Activated CD8-positive, alpha-beta memory T cell treated with anti-CD3 and anti-CD28 coated beads for 24 hours (primary cell): ENCODE data around the gene TTLL5.
"Not testable (repeated sequence)": the region's sequence is repeated elsewhere in the genome, so short reads cannot be mapped to it uniquely, and the experiment has no call there.

Source experiments
- DNase-seq: peaks from one replicate; pipeline ENCODE4 v3.0.0-alpha.2; 2020

Gene TTLL5

GRCh38 chr14:75920421-75920820 lies 259.4 kb downstream of the TTLL5 start:
- not testable (repeated sequence) for DNase-seq

GRCh38 chr14:75925141-75925840 lies 264.2 kb downstream of the TTLL5 start:
- DNase-seq = not testable (repeated sequence)

- DNase-seq = no peak
Measured at GRCh38 chr14:75926431-75927115, 265.5 kb downstream of the TTLL5 start.

DNA sequence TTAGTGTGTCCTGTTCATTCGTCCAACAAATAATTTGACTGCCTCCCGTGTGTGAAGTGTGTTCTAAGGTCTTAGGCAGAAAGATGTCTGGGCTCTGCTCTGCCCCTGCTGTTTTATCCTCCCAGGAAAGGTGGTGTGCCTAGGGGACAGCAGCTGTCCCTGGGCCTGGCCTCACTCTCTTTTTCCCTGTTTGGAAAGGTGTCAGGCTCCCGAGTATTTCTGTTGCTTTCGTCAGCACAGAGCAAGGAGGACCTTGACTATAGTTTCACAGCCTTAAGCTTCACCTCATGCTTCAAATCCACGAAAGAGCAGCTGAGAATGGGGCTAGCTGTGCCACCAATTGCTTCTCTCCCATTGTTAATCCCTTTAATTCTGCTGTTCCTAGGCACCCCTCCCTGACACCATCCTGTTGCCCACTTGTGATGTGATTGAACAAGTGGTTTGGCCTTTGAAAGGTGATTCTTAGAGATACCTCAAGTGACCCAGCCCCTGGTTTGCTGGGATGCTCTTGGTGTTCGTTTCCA lies 266.6 kb downstream of the TTLL5 start:
- no peak for DNase-seq

DNA sequence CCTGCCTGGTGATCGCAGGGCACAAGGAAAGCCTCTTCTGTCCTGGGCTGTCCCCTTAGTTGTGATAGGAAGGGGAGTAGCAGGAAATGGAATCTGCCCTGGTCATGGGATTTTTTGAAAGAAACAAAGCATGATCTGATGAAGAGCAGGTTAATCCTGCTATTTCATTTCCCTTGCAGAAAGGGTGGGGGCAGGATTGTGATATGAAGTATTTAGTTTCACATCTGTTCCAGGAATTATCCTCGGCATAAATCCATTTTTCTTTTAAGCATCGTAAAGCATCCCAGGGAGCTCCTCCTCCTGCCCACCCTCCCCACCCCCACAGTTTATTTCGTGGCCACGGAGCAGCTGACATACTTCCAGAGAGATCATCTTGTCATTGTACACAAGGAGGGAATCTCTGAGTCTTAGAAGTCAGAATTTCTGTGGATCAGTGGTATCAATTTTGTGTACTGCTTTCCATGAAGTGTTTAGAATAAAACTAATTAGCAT lies 267.7 kb downstream of the TTLL5 start:
- no peak for DNase-seq

DNA sequence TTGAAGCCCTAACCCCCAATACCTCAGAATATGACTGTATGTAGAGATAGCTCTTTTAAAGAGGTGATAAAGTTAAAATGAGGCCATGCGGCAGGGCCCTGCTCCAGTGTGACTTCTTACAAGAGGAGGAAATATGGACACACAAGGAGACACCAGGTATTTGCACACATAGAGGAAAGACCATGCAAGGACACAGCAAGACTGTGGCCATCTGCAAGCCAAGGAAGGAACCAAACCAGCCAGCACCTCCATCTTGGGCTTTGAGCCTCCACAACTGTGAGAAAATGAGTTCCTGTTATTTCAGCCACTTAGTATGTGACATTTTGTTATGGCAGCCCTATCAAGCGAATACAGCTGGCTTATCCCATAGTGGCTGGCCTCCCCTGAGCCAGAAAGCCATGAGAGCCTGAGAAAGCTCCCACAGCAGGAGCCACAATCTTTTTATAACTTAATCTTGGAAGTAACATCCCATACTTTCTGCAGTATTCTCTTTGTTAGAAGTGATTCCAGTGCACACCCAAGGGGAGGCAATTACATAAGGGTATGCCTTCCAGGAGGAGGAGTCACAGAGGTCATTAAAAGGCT lies 272.8 kb downstream of the TTLL5 start:
- no peak for DNase-seq

- DNase-seq = no peak
Measured at GRCh38 chr14:75934998-75935628, 274.1 kb downstream of the TTLL5 start.

- no peak for DNase-seq
Measured at GRCh38 chr14:75939200-75939599, 278.2 kb downstream of the TTLL5 start.

DNA sequence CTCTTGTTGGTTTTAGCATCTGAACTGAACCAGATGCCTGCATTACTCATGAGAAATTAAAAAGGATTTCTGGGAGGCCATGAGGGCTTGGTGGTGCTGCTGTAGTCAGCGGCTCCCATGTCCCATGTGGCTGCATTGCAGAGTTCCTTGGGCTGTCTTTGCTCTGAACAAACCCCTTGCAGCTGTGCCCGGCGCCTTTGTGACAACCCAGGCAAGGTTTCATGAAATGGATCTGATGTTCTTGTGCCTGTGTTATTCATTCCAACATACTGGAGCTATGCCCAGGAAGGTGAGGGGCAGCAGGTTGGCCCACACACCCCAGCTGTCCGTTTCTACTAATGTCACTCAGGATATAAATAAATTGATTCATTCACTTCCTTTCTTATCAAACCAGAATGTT lies 280.0 kb downstream of the TTLL5 start:
- DNase-seq = no peak

DNA sequence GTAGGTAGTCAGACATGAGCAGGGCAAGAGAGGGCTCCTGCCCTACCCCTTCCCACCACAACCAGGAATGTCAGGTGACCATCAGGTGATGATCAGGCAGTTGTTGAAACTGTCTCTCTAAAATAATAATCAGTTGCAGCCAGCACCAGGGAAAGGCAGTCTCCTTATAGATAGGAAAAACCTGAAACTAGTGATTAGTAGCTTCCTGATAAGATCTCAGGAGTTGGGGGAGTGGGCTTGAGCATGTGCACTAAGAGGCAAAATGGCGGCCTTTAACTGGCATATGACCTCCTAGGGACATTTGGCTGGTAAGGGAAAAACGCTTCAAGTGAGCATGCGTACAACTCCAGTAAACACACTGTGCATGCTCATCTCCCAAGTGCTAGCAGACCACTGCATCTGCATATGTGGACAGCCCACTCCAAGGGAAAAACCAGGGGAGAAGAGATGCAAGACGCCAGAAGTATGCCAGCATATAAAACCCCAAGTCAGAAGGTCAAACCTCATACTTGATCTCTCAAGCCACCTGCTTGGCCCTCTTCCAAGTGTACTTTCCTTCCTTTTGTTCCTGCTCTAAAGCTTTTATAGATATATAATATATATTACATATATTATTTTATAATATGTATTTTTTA lies 283.7 kb downstream of the TTLL5 start:
- no peak for DNase-seq

GRCh38 chr14:75946785-75947184 lies 285.7 kb downstream of the TTLL5 start:
- DNase-seq = no peak

DNA sequence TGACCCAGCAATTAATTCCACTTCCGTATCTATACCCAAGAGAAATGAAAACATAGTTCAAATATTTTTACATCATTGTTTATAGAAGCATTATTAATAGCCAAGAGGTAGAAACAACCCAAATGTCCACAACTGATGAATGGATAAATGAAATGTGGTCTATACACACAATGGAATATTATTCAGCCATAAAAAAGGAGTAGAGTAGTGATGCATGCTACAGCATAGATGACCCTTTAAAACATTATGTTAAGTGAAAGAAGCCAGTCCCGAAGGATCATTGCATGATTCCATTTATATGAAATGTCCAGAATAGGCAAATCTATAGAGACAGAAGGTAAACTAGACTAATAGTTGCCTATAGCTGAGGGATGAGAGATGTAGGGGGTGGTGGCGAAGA lies 291.4 kb downstream of the TTLL5 start:
- no peak for DNase-seq

GRCh38 chr14:75959031-75959430 lies 298.0 kb downstream of the TTLL5 start:
- DNase-seq = peak; percentile 40

DNA sequence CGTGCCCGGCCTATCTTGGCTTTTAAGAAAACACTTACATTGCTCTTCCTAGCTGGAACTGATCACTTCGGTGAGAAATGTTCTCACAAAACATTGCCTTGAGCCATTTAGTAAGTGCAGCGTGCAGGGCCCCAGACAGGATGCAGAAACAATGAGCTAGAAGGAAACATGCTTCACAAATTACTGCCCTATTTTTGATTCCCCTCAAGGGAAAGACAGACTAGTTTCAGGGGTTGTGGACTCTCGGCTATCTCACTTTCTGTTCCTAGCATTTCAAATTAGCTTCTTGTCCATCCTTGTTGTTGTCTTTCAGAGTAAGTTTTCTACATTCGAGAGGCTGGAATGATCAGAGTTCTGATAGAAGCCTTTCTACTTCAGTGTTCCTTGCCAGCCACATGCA lies 299.2 kb downstream of the TTLL5 start:
- DNase-seq = peak; percentile 3

DNA sequence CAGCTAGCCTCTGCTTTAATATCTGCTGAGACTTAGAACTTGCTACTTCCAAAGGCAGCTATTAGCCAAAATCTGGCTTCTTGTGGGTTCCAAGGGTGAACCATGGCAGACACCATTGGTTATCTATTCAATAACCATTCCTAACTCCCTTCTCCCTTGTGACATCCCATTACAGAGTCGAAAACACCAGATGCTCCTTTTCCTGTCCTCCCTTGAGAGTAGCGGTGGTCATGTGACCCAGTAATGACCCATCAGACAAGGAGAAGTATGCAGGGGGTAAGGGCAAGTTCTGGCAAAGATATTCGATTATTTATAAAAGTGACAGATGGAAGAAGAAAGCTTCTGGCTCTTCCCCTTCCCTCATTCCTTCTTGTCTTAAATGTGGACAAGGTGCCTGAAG lies 300.6 kb downstream of the TTLL5 start:
- DNase-seq = peak; percentile 9

- DNase-seq = no peak
Measured at GRCh38 chr14:75967866-75968265, 306.8 kb downstream of the TTLL5 start.

DNA sequence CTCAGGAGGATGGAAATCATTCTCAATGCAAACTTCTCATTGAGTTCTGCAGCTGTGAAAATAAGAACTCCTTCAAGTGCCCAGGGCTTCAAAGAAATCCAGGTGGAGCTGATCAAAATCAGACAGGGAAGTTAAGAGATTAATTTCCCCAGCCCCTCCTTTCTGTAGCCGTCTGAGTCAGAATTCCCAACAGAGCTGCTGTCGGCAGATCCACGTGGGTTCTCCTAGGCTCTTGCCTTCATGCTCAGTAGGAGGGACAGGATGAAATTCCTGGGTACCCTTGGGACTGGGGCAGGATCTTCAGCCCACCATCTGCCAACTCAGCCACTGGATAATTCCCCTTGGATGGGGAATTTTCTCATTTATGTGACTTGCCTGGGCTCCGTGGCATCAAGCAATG lies 307.4 kb downstream of the TTLL5 start:
- no peak for DNase-seq

DNA sequence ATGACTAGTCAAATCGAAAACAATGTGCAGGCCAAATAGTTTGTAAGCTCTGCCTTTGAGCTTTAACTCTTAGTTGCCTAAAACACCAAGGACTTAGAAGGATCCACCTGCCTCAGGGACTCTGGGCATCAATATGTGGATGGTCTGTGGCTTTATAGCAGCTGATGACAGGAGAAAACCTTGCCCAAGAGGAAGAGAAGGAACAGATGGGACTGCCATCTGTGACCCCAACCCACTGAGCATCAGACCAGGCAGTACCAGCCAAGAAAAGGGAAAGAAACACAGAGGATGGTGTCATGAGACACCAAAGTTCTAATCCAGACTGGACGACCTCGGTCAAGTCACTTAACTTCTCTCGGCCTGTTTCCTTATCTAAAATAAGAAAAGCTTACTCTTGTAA lies 308.1 kb downstream of the TTLL5 start:
- DNase-seq = no peak

DNA sequence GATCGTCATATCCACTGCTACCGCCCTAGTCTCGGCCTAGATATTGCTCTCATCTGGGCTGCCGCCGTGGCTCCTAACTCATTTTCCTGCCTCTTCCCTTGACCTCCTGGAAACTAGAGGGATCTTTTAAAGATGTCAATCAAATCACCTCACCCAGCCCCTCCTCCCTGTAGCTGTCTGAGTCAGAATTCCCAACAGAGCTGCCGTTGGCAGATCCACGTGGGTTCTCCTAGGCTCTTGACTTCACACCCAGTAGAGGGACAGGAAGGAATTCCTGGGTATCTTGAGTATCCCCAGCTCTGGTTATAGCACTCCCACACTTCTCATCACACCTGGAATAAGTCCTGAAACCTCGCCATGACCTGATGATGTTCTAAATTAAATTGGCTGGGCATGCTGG lies 308.8 kb downstream of the TTLL5 start:
- no peak for DNase-seq

- DNase-seq = no peak
Measured at GRCh38 chr14:75970989-75971388, 309.9 kb downstream of the TTLL5 start.

GRCh38 chr14:75971509-75971908 lies 310.5 kb downstream of the TTLL5 start:
- DNase-seq = no peak

DNA sequence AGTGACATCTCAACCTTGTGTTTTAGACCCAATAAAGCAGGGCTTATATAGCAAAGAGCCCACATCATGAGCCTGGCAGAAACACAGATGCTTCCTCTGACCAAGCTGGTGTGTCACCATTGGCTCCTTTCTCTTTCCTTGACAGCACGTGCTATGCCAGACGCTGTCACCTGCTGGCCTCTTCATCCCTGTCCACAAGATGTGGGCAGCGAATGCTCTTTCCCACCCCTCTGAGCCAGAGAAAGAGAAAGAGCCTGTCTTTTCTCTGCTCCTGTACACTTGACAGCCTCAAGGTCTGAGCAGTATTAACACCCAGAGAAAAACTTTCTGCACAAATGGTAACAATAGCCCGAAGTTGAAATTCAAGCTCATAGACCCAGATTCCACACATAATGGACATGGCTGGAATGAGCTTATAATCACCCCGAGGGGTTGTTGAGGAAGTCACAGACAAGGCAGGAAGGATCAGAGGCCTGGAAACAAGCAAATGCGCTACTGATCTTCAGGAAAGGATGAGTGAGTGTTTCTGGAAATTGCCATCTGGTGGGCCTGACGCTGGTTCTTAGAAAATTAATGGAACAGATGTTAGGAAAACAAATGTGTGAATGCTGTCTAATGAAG lies 311.9 kb downstream of the TTLL5 start:
- no peak for DNase-seq
